ENCODE data around the gene CRAMP1.

- no peak for TF ChIP-seq POLR2A (IDR thresholded peaks at IDR 0.05)
- no peak for TF ChIP-seq POLR2AphosphoS5 (IDR thresholded peaks at IDR 0.05)
- no peak for TF ChIP-seq CTCF (IDR thresholded peaks at IDR 0.05)
These were observed 39.5 kb upstream of the CRAMP1 start for GRCh38 chr16:1572673-1573072.

Data from gastroesophageal sphincter (tissue), 3 donors.